ENCODE results near the gene TSPYL4. TPM values are rescaled to one million over a fixed set of nuclear protein-coding genes. Genes with fewer than 3 reads are reported as not detected.

Gene TSPYL4
- total RNA-seq, 1 donor from 2014 or later = 12.8 TPM

DNA sequence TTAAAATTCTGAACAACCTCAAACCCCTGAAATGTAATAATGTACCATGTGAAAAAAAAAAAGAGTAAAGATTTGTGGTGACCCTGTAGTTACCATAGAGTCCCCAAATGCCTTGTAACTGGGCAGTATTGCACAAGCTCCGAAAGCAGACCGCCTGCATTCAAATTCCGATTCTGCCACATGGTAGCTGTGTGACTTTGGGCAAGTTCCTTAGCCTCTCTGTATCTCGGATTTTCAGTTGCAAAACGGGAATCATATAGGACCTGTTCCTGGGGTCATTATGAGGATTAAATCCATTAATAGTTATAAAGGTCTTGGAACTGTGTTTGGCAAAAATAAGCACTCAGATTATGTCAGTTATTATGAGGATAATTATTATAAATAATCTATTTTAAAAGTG is 43.6 kb downstream of the TSPYL4 start:
- Histone ChIP-seq H3K4me3 (no peak overlapping the region), H3K9me3 (no peaks in the 10 kb centered on the region), H3K27ac (no peak overlapping the region), H3K27me3 (ENCODE audit: low read depth) (no peaks in the 10 kb centered on the region), H3K4me1 (no peaks in the 10 kb centered on the region), H3K36me3 (no peaks in the 10 kb centered on the region)
- DNase-seq (no peak), ATAC-seq (no peak)
- TF ChIP-seq, protein P1, sequence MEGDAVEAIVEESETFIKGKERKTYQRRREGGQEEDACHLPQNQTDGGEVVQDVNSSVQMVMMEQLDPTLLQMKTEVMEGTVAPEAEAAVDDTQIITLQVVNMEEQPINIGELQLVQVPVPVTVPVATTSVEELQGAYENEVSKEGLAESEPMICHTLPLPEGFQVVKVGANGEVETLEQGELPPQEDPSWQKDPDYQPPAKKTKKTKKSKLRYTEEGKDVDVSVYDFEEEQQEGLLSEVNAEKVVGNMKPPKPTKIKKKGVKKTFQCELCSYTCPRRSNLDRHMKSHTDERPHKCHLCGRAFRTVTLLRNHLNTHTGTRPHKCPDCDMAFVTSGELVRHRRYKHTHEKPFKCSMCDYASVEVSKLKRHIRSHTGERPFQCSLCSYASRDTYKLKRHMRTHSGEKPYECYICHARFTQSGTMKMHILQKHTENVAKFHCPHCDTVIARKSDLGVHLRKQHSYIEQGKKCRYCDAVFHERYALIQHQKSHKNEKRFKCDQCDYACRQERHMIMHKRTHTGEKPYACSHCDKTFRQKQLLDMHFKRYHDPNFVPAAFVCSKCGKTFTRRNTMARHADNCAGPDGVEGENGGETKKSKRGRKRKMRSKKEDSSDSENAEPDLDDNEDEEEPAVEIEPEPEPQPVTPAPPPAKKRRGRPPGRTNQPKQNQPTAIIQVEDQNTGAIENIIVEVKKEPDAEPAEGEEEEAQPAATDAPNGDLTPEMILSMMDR (IDR thresholded peaks at IDR 0.05) = no peak
- intact Hi-C loops (cut with DNase I) = no loop called here

DNA sequence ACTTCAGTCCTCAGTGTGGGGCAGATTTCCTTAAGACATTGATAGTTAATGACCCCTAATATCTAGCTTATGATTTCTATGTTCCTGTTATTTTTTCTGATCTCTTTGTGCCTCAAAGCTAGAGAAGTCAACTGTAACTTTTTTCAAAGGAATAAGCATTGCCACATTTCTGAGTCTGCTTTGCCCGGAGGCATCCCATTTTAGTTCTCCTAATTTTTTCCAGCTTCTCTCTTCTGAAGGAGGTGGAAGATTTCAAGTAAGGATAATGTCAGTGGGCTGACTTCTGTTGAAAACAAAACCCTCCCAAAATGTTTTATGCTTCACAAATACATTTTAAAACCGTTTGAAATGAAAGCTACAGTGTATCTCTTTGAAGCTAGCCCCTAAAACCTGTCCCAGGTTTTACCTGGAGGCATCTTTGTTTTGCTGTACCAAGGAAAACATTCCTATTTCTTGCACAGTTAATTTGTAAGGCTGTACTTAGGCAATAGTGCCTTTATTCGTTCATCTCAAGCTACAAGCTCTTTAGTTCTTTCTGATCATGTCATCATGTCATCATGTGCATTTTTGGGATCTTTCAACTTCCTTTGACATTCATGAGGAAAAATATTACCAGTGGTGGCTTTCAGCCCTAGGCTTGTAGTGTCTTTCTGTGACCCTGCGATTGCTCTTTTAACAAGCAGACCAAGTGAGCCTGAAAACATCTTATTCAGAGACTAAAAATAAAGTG is 45.7 kb downstream of the TSPYL4 start:
- ATAC-seq (no peak), DNase-seq (no peak)
- intact Hi-C loops (cut with DNase I) = no loop called here
- Histone ChIP-seq H3K4me3 (no peak overlapping the region), H3K27ac (no peak overlapping the region), H3K36me3 (no peaks in the 10 kb centered on the region), H3K27me3 (ENCODE audit: low read depth) (no peaks in the 10 kb centered on the region), H3K4me1 (no peaks in the 10 kb centered on the region), H3K9me3 (no peaks in the 10 kb centered on the region)
- TF ChIP-seq, protein P1 (IDR thresholded peaks at IDR 0.05) = no peak

DNA sequence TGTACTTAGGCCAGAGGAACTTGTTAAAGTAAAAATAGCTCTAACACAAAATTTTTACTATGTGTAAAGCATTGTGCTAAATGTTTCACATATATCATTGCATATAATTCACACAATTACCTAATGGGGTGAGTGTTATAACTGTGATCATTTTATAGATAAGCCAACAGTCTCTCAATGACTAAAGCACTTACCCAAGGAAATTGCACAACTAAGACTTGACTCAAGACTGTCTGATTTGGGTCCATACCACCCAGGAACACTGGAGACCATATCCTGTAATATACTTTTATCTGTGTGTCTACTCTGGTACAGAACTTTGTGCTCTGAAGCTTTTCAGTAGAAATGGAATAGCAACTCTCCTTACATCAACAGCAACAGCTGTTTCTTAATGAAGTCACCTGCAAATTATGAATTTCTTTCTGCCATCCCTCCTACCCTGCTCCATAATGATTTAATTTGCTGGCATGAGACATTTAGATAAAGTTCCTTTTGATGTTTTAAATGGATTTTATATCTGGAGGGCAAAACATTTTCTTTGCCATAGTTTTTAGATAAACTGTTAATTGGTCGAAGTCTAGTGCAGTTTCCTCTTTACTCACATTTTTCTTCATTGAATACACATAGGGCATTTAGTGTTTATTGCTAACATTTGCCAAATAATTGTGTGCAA is 47.5 kb downstream of the TSPYL4 start:
- intact Hi-C loops (cut with DNase I) = no loop called here
- DNase-seq (no peak), ATAC-seq (peak in 1 of 2 donors; percentile 57)
- Histone ChIP-seq H3K36me3 (no peaks in the 10 kb centered on the region), H3K4me1 (no peaks in the 10 kb centered on the region), H3K4me3 (no peak overlapping the region), H3K9me3 (no peaks in the 10 kb centered on the region), H3K27ac (no peak overlapping the region), H3K27me3 (ENCODE audit: low read depth) (no peaks in the 10 kb centered on the region)
- TF ChIP-seq, protein P1 (IDR thresholded peaks at IDR 0.05) = no peak

DNA sequence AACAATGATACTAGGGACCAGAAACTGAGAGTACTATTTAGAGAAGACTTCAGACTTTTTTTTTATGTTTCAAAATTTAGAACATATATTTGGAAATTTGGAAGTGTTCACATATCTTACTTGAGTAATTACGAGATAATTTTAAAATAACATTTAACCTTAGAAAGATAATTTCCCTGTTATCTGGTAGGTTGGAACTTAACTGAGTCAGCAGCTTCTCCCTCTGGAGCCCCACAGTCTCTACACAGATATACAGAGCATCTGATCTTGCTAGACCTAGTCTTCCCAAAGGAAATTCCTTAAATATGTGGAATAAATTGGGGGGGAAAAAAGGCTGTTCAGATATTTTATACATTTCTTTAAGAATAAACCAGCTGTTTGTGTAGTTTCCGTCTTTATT is 48.6 kb downstream of the TSPYL4 start:
- no peak for DNase-seq
- no peaks in the 10 kb centered on the region for H3K9me3 ChIP-seq
- no peak for ATAC-seq
- no peaks in the 10 kb centered on the region for H3K4me1 ChIP-seq
- no peak overlapping the region for H3K27ac ChIP-seq
- H3K27me3 ChIP-seq (ENCODE audit: low read depth) = no peaks in the 10 kb centered on the region
- no peak overlapping the region for H3K4me3 ChIP-seq
- no peaks in the 10 kb centered on the region for H3K36me3 ChIP-seq
- intact Hi-C loops (cut with DNase I) = no loop called here
- TF ChIP-seq, protein P1 (IDR thresholded peaks at IDR 0.05) = no peak

DNA sequence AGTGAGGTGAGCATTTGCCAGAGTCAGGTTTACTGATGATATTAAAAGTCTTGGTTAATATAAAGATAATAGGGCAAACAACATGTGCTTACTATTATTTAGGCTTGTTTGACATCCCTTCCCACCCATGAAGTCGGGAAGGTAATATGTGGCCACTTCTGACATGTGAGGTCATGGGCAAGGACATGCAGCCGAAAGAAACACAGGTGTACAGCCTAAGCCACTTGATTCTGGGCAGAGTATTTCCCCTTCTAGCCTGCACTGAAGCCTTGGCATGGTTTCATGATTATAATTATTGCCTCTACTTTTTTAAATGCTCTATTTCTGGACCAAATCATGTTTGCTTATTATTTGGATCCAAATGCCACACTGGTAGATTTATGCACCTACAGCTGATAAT is 52.3 kb downstream of the TSPYL4 start:
- intact Hi-C loops (cut with DNase I) = no loop called here
- Histone ChIP-seq H3K9me3 (no peaks in the 10 kb centered on the region), H3K4me3 (no peak overlapping the region), H3K27ac (no peak overlapping the region), H3K4me1 (no peaks in the 10 kb centered on the region), H3K27me3 (ENCODE audit: low read depth) (no peaks in the 10 kb centered on the region), H3K36me3 (no peaks in the 10 kb centered on the region)
- DNase-seq (no peak), ATAC-seq (no peak)
- TF ChIP-seq, protein P1 (IDR thresholded peaks at IDR 0.05) = no peak
